OCI-LY7 (cell line): ENCODE data around the gene LRP10.

ENCODE experiments used
- CTCF ChIP-seq: fragments of 200-600 bp; sonication (generic); conservative IDR thresholded peaks from 2 replicates; pipeline ENCODE4 v1.5.1; 2014; ENCODE audit warnings: mild to moderate bottlenecking, antibody characterized with exemption, low read length, moderate library complexity, mixed read lengths
- EZH2phosphoT487 ChIP-seq: fragments of 200-600 bp; sonication (generic); IDR thresholded peaks from 2 replicates; pipeline ENCODE4 v1.6.1; 2018; ENCODE audit warnings: low read depth, borderline replicate concordance, mild to moderate bottlenecking, mixed run types, antibody characterized with exemption, low read length, moderate library complexity, mixed read lengths

GRCh38 chr14:22929961-22930364, 58.4 kb downstream of the LRP10 start:
- TF ChIP-seq CTCF (no peak), EZH2phosphoT487 (no peak)
